Measurements from ENCODE around the gene PIEZO2. TPM values are rescaled to one million over a fixed set of nuclear protein-coding genes. Genes with fewer than 3 reads are reported as not detected.

The PIEZO2 gene
- total RNA-seq, 1 experiment from 2014 or later, result 0.11 TPM

DNA sequence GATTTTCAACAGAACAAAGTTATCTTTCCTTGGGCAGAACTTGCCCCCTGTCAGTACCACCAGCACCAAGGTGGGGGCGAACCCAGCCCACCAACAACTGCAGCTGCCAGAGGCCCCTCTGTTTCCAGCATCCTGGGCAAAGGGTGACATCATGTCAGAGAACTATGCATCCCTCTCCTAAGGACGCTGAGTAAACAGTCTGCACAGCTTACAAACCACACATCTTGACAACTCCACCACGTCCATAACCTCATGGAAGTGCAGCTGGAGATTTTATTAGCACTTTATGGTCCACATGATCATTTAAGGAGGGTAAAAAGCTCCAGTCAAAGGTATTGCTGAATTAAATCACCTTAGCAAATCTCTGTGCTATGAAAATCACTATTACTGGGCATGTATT, 40.4 kb downstream of the PIEZO2 start:
- no peaks in the 10 kb centered on the region for H3K36me3 ChIP-seq (ENCODE audit: control insufficient read depth, insufficient read depth, low read length)
- TF ChIP-seq, protein P1, sequence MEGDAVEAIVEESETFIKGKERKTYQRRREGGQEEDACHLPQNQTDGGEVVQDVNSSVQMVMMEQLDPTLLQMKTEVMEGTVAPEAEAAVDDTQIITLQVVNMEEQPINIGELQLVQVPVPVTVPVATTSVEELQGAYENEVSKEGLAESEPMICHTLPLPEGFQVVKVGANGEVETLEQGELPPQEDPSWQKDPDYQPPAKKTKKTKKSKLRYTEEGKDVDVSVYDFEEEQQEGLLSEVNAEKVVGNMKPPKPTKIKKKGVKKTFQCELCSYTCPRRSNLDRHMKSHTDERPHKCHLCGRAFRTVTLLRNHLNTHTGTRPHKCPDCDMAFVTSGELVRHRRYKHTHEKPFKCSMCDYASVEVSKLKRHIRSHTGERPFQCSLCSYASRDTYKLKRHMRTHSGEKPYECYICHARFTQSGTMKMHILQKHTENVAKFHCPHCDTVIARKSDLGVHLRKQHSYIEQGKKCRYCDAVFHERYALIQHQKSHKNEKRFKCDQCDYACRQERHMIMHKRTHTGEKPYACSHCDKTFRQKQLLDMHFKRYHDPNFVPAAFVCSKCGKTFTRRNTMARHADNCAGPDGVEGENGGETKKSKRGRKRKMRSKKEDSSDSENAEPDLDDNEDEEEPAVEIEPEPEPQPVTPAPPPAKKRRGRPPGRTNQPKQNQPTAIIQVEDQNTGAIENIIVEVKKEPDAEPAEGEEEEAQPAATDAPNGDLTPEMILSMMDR (IDR thresholded peaks at IDR 0.05; ENCODE audit: insufficient read depth in 1 of 2, low read depth in 1 of 2, low read length in 1 of 2, severe bottlenecking in 1 of 2, unreplicated experiment in 1 of 2), result no peak
- H3K4me1 ChIP-seq, result peaks cover 29% of the 10 kb centered on the region
- no peaks in the 10 kb centered on the region for H3K27me3 ChIP-seq (replicated peaks; ENCODE audit: control insufficient read depth, insufficient read depth, low read length)
- CTCF ChIA-PET, result no interaction called here
- H3K27ac Mint-ChIP-seq (ENCODE audit: unreplicated experiment), result no peak overlapping the region
- no peaks in the 10 kb centered on the region for H3K9me3 Mint-ChIP-seq (ENCODE audit: unreplicated experiment)
- H3K9me3 ChIP-seq, result 0 out of 2 replicates have a peak, but pooled peaks cover 3% of the 10 kb centered on the region
- intact Hi-C loops (cut with micrococcal nuclease; ENCODE audit: unreplicated experiment), result no loop called here
- POLR2A ChIA-PET, result no interaction called here
- H3K27me3 Mint-ChIP-seq (ENCODE audit: insufficient read depth, unreplicated experiment), result no peaks in the 10 kb centered on the region
- no peak overlapping the region for H3K4me3 ChIP-seq (ENCODE audit: low read depth, low read length)
- no peak for DNase-seq
- no peak overlapping the region for H3K4me3 Mint-ChIP-seq (ENCODE audit: unreplicated experiment)
- H3K4me1 Mint-ChIP-seq (ENCODE audit: low read depth, unreplicated experiment), result peaks cover 15% of the 10 kb centered on the region
- no TSS peak for BruUV-seq (replicated peaks)
- H3K36me3 Mint-ChIP-seq (ENCODE audit: insufficient read depth, unreplicated experiment), result peaks cover 7% of the 10 kb centered on the region

DNA sequence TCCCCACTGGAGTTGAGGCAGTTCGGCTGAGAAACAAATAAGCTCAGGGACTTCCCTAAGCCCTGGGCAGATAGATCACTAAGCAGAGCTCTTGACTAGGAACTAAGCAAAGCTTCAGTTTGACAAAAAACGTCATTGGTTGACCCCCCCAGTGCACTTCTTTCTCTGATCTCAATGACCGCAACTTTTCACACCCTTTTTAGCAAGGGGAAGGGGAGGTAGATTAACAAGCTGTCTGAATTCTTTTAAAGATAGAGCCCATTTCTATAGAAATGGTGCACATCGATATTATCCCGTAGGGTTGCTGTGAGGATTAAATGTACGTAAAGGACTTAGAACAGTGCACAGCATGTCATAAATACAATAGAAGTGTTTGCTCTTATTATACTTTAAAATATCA, 42.5 kb downstream of the PIEZO2 start:
- Histone ChIP-seq H3K9me3 (0 out of 2 replicates have a peak, but pooled peaks cover 3% of the 10 kb centered on the region), H3K4me1 (peaks cover 21% of the 10 kb centered on the region), H3K27me3 (replicated peaks; ENCODE audit: control insufficient read depth, insufficient read depth, low read length) (no peaks in the 10 kb centered on the region), H3K36me3 (ENCODE audit: control insufficient read depth, insufficient read depth, low read length) (no peaks in the 10 kb centered on the region), H3K4me3 (ENCODE audit: low read depth, low read length) (no peak overlapping the region)
- intact Hi-C loops (cut with micrococcal nuclease; ENCODE audit: unreplicated experiment), result loop anchor here (2.0 kb wide), 1 partner anchor 14 kb away; no protein-coding TSS in a partner anchor
- TF ChIP-seq, protein P1 (IDR thresholded peaks at IDR 0.05; ENCODE audit: insufficient read depth in 1 of 2, low read depth in 1 of 2, low read length in 1 of 2, severe bottlenecking in 1 of 2, unreplicated experiment in 1 of 2), result no peak
- Mint-ChIP-seq H3K27me3 (ENCODE audit: insufficient read depth, unreplicated experiment) (no peaks in the 10 kb centered on the region), H3K27ac (ENCODE audit: unreplicated experiment) (peak overlapping the region; percentile 89), H3K36me3 (ENCODE audit: insufficient read depth, unreplicated experiment) (peaks cover 7% of the 10 kb centered on the region), H3K4me1 (ENCODE audit: low read depth, unreplicated experiment) (peaks cover 6% of the 10 kb centered on the region), H3K9me3 (ENCODE audit: unreplicated experiment) (no peaks in the 10 kb centered on the region), H3K4me3 (ENCODE audit: unreplicated experiment) (peak overlapping the region; percentile 65)
- CTCF ChIA-PET, result interaction anchor here (0.7 kb wide), 1 partner anchor 51 kb away, joined by 3 read pairs; no protein-coding TSS in a partner anchor
- DNase-seq, result peak; percentile 32 to 42
- POLR2A ChIA-PET, result interaction anchor here (0.7 to 1.3 kb wide), 2 partner anchors 734 to 873 kb away, joined by 3 to 4 read pairs; no protein-coding TSS in a partner anchor
- BruUV-seq (replicated peaks), result no TSS peak

DNA sequence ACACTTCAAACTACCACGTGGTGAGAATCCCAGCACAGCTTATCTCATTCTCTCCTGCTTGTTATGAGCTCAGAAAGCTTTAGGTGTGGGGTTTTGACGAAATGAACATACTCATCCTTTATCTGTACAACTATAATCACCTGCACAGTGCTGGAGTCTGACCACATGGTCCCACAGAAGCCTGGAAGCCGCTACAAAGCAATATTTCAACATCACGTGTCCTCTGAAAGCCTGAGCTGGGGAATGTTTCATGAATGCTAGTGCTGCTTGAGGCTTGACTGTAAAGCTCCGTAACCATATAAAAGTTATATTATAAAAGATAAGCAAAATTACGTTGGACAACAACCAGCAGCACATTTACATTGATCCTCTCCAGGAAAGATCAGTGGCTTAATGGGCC, 43.9 kb downstream of the PIEZO2 start:
- H3K4me3 Mint-ChIP-seq (ENCODE audit: unreplicated experiment), result no peak overlapping the region
- H3K36me3 ChIP-seq (ENCODE audit: control insufficient read depth, insufficient read depth, low read length), result no peaks in the 10 kb centered on the region
- TF ChIP-seq, protein P1 (IDR thresholded peaks at IDR 0.05; ENCODE audit: insufficient read depth in 1 of 2, low read depth in 1 of 2, low read length in 1 of 2, severe bottlenecking in 1 of 2, unreplicated experiment in 1 of 2), result no peak
- H3K4me1 ChIP-seq, result peaks cover 21% of the 10 kb centered on the region
- no peaks in the 10 kb centered on the region for H3K27me3 ChIP-seq (replicated peaks; ENCODE audit: control insufficient read depth, insufficient read depth, low read length)
- no TSS peak for BruUV-seq (replicated peaks)
- H3K4me1 Mint-ChIP-seq (ENCODE audit: low read depth, unreplicated experiment), result peaks cover 6% of the 10 kb centered on the region
- H3K36me3 Mint-ChIP-seq (ENCODE audit: insufficient read depth, unreplicated experiment), result peaks cover 7% of the 10 kb centered on the region
- no peaks in the 10 kb centered on the region for H3K27me3 Mint-ChIP-seq (ENCODE audit: insufficient read depth, unreplicated experiment)
- H3K27ac Mint-ChIP-seq (ENCODE audit: unreplicated experiment), result no peak overlapping the region
- no peak overlapping the region for H3K4me3 ChIP-seq (ENCODE audit: low read depth, low read length)
- ChIA-PET POLR2A (no interaction called here), CTCF (no interaction called here)
- intact Hi-C loops (cut with micrococcal nuclease; ENCODE audit: unreplicated experiment), result no loop called here
- no peaks in the 10 kb centered on the region for H3K9me3 Mint-ChIP-seq (ENCODE audit: unreplicated experiment)
- DNase-seq, result no peak
- H3K9me3 ChIP-seq, result 0 out of 2 replicates have a peak, but pooled peaks cover 3% of the 10 kb centered on the region
